K562 (cell line): Measurements from ENCODE around the gene PODXL2. TPM values are rescaled to one million over a fixed set of nuclear protein-coding genes. Genes with fewer than 3 reads are reported as not detected.

Source experiments
- CBFA2T3 ChIP-seq: fragments of 450-650 bp; IDR thresholded peaks from 2 replicates; pipeline ENCODE4 v1.6.1; 2017
- HLTF ChIP-seq: fragments of 450-650 bp; IDR thresholded peaks from 2 replicates; pipeline ENCODE4 v1.6.1; 2016
- MEF2D ChIP-seq: conservative IDR thresholded peaks from 2 replicates; pipeline ENCODE4 v1.6.1; 2016; ENCODE audit warnings: low read depth, missing genetic modification characterization, missing compliant biosample characterization
- NCOA1 ChIP-seq: fragments of 450-650 bp; IDR thresholded peaks from 2 replicates; pipeline ENCODE4 v1.6.1; 2016; ENCODE audit warnings: low read depth
- NEUROD1 ChIP-seq: fragments of 150-350 bp; IDR thresholded peaks from 2 replicates; pipeline ENCODE4 v1.6.1; 2014; ENCODE audit warnings: borderline replicate concordance, low read length, low read depth; ENCODE audit not compliant: partially characterized antibody
- POLR3G ChIP-seq: IDR thresholded peaks from 2 replicates; pipeline ENCODE4 v1.6.1; 2011; ENCODE audit not compliant: insufficient read length, insufficient replicate concordance; ENCODE audit errors: extremely low read depth
- ZBED1 ChIP-seq: IDR thresholded peaks from 2 replicates; pipeline ENCODE4 v1.6.1; 2014
- ZNF146 ChIP-seq: IDR thresholded peaks from one replicate; pipeline ENCODE4 v1.6.1; 2018; ENCODE audit warnings: missing compliant biosample characterization; ENCODE audit not compliant: unreplicated experiment
- ZNF280B ChIP-seq: fragments of 250-450 bp; sonication (Bioruptor Pico); IDR thresholded peaks from 2 replicates; pipeline ENCODE4 v1.5.1; 2021; ENCODE audit warnings: mild to moderate bottlenecking
- ZNF384 ChIP-seq: IDR thresholded peaks from 2 replicates; pipeline ENCODE4 v1.6.1; 2012; ENCODE audit warnings: low read depth, low read length, improper control_type of control experiment
- ZNF511 ChIP-seq: sonication (generic); formaldehyde crosslinking; IDR thresholded peaks from 2 replicates; pipeline ENCODE4 v1.8.0; 2022; ENCODE audit warnings: mild to moderate bottlenecking, missing genetic modification reagents
- ZNF699 ChIP-seq: fragments of 250-450 bp; sonication (Bioruptor Pico); IDR thresholded peaks from 2 replicates; pipeline ENCODE4 v1.8.0; 2021; ENCODE audit warnings: mild to moderate bottlenecking, moderate library complexity; ENCODE audit not compliant: insufficient replicate concordance
- polyA plus RNA-seq, 8 experiments: library from polyadenylated mRNA; depleted of rRNA in 4 of 8; stranded (reverse) in 5 of 8; unstranded in 3 of 8; fragments of >200 nt; fragmentation: Nextera tagmentation in 2 of 8; fragmentation: Illumina TruSeq in 1 of 8; extraction: Ambion mirVana in 2 of 8; extraction: Trizol in 1 of 8; gene quantifications; 2 replicates each; pipeline versions ENCODE4 v1.2.1 to v1.2.3, GENCODE V29; 2011 to 2014; ENCODE audit warnings: inconsistent platforms in 1 of 8, missing spikeins in 1 of 8
- total RNA-seq, 7 experiments: library from RNA; depleted of rRNA in 6 of 7; stranded (reverse); fragments of >200 nt in 6 of 7; fragmentation: Illumina TruSeq in 2 of 7; extraction: Trizol in 2 of 7; gene quantifications; 2 replicates each; pipeline versions ENCODE4 v1.2.1 to v1.2.3, GENCODE V29; 2011 to 2021; ENCODE audit warnings: low replicate concordance in 1 of 7
- TF ChIP-seq, protein P1 (sequence below): fragments of 450-650 bp; IDR thresholded peaks from 2 replicates; pipeline ENCODE4 v1.6.1; 2016; ENCODE audit warnings: mild to moderate bottlenecking, moderate library complexity

Gene PODXL2
- total and polyA plus RNA-seq, 9 of the 15 experiments (the other 6 are each of a cell fraction or from before 2014, with no cell fraction given), result 0.03 to 52.5 (median 21.9) TPM

- TF ChIP-seq MEF2D (tag) (no peak), ZNF280B (CRISPR knock-in tag) (no peak), ZBED1 (no peak), NCOA1 (no peak), POLR3G (no peak), ZNF146 (no peak), ZNF699 (CRISPR knock-in tag) (no peak), HLTF (no peak), NEUROD1 (peak; percentile 98), CBFA2T3 (no peak), ZNF384 (peak; percentile 100), ZNF511 (CRISPR knock-in tag) (no peak)
- TF ChIP-seq, protein P1, sequence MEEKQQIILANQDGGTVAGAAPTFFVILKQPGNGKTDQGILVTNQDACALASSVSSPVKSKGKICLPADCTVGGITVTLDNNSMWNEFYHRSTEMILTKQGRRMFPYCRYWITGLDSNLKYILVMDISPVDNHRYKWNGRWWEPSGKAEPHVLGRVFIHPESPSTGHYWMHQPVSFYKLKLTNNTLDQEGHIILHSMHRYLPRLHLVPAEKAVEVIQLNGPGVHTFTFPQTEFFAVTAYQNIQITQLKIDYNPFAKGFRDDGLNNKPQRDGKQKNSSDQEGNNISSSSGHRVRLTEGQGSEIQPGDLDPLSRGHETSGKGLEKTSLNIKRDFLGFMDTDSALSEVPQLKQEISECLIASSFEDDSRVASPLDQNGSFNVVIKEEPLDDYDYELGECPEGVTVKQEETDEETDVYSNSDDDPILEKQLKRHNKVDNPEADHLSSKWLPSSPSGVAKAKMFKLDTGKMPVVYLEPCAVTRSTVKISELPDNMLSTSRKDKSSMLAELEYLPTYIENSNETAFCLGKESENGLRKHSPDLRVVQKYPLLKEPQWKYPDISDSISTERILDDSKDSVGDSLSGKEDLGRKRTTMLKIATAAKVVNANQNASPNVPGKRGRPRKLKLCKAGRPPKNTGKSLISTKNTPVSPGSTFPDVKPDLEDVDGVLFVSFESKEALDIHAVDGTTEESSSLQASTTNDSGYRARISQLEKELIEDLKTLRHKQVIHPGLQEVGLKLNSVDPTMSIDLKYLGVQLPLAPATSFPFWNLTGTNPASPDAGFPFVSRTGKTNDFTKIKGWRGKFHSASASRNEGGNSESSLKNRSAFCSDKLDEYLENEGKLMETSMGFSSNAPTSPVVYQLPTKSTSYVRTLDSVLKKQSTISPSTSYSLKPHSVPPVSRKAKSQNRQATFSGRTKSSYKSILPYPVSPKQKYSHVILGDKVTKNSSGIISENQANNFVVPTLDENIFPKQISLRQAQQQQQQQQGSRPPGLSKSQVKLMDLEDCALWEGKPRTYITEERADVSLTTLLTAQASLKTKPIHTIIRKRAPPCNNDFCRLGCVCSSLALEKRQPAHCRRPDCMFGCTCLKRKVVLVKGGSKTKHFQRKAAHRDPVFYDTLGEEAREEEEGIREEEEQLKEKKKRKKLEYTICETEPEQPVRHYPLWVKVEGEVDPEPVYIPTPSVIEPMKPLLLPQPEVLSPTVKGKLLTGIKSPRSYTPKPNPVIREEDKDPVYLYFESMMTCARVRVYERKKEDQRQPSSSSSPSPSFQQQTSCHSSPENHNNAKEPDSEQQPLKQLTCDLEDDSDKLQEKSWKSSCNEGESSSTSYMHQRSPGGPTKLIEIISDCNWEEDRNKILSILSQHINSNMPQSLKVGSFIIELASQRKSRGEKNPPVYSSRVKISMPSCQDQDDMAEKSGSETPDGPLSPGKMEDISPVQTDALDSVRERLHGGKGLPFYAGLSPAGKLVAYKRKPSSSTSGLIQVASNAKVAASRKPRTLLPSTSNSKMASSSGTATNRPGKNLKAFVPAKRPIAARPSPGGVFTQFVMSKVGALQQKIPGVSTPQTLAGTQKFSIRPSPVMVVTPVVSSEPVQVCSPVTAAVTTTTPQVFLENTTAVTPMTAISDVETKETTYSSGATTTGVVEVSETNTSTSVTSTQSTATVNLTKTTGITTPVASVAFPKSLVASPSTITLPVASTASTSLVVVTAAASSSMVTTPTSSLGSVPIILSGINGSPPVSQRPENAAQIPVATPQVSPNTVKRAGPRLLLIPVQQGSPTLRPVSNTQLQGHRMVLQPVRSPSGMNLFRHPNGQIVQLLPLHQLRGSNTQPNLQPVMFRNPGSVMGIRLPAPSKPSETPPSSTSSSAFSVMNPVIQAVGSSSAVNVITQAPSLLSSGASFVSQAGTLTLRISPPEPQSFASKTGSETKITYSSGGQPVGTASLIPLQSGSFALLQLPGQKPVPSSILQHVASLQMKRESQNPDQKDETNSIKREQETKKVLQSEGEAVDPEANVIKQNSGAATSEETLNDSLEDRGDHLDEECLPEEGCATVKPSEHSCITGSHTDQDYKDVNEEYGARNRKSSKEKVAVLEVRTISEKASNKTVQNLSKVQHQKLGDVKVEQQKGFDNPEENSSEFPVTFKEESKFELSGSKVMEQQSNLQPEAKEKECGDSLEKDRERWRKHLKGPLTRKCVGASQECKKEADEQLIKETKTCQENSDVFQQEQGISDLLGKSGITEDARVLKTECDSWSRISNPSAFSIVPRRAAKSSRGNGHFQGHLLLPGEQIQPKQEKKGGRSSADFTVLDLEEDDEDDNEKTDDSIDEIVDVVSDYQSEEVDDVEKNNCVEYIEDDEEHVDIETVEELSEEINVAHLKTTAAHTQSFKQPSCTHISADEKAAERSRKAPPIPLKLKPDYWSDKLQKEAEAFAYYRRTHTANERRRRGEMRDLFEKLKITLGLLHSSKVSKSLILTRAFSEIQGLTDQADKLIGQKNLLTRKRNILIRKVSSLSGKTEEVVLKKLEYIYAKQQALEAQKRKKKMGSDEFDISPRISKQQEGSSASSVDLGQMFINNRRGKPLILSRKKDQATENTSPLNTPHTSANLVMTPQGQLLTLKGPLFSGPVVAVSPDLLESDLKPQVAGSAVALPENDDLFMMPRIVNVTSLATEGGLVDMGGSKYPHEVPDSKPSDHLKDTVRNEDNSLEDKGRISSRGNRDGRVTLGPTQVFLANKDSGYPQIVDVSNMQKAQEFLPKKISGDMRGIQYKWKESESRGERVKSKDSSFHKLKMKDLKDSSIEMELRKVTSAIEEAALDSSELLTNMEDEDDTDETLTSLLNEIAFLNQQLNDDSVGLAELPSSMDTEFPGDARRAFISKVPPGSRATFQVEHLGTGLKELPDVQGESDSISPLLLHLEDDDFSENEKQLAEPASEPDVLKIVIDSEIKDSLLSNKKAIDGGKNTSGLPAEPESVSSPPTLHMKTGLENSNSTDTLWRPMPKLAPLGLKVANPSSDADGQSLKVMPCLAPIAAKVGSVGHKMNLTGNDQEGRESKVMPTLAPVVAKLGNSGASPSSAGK, result 0 out of 2 replicates have a peak, but pooled peaks have one; percentile 17
These were observed 38.2 kb upstream of the PODXL2 start, which contains the start of gene TPRA1 (continued) for GRCh38 chr3:127590593-127591465.
